ENCODE data around the gene GDPD4.

The GDPD4 gene

GRCh38 chr11:77175021-77175842 lies 126.3 kb downstream of the GDPD4 start:
- Mint-ChIP-seq H3K27ac (no peak overlapping the region), H3K27me3 (no peaks in the 10 kb centered on the region), H3K36me3 (ENCODE audit: low read depth) (no peaks in the 10 kb centered on the region), H3K4me3 (no peak overlapping the region), H3K4me1 (ENCODE audit: low read depth) (no peaks in the 10 kb centered on the region), H3K9me3 (no peaks in the 10 kb centered on the region)

GRCh38 chr11:77174559-77174958 lies 126.9 kb downstream of the GDPD4 start:
- H3K4me3 Mint-ChIP-seq, result no peak overlapping the region
- no peaks in the 10 kb centered on the region for H3K27me3 Mint-ChIP-seq
- H3K4me1 Mint-ChIP-seq (ENCODE audit: low read depth), result no peaks in the 10 kb centered on the region
- H3K27ac Mint-ChIP-seq, result no peak overlapping the region
- no peaks in the 10 kb centered on the region for H3K36me3 Mint-ChIP-seq (ENCODE audit: low read depth)
- H3K9me3 Mint-ChIP-seq, result no peaks in the 10 kb centered on the region

GRCh38 chr11:77173494-77173893 lies 128.0 kb downstream of the GDPD4 start:
- Mint-ChIP-seq H3K36me3 (ENCODE audit: low read depth) (no peaks in the 10 kb centered on the region), H3K9me3 (no peaks in the 10 kb centered on the region), H3K4me1 (ENCODE audit: low read depth) (no peaks in the 10 kb centered on the region), H3K27me3 (no peaks in the 10 kb centered on the region), H3K4me3 (no peak overlapping the region), H3K27ac (no peak overlapping the region)

- no peak overlapping the region for H3K27ac Mint-ChIP-seq
- no peaks in the 10 kb centered on the region for H3K4me1 Mint-ChIP-seq (ENCODE audit: low read depth)
- H3K4me3 Mint-ChIP-seq, result no peak overlapping the region
- no peaks in the 10 kb centered on the region for H3K36me3 Mint-ChIP-seq (ENCODE audit: low read depth)
- H3K9me3 Mint-ChIP-seq, result no peaks in the 10 kb centered on the region
- no peaks in the 10 kb centered on the region for H3K27me3 Mint-ChIP-seq
Observed at GRCh38 chr11:77172666-77172982, 128.9 kb downstream of the GDPD4 start.

GRCh38 chr11:77171885-77172665 lies 129.4 kb downstream of the GDPD4 start:
- Mint-ChIP-seq H3K4me1 (ENCODE audit: low read depth) (no peaks in the 10 kb centered on the region), H3K9me3 (no peaks in the 10 kb centered on the region), H3K27ac (no peak overlapping the region), H3K4me3 (no peak overlapping the region), H3K27me3 (no peaks in the 10 kb centered on the region), H3K36me3 (ENCODE audit: low read depth) (no peaks in the 10 kb centered on the region)

GRCh38 chr11:77171254-77171653 lies 130.2 kb downstream of the GDPD4 start:
- no peaks in the 10 kb centered on the region for H3K27me3 Mint-ChIP-seq
- H3K36me3 Mint-ChIP-seq (ENCODE audit: low read depth), result no peaks in the 10 kb centered on the region
- no peak overlapping the region for H3K4me3 Mint-ChIP-seq
- H3K9me3 Mint-ChIP-seq, result no peaks in the 10 kb centered on the region
- no peak overlapping the region for H3K27ac Mint-ChIP-seq
- H3K4me1 Mint-ChIP-seq (ENCODE audit: low read depth), result no peaks in the 10 kb centered on the region

- no peak overlapping the region for H3K27ac Mint-ChIP-seq
- no peaks in the 10 kb centered on the region for H3K4me1 Mint-ChIP-seq (ENCODE audit: low read depth)
- H3K9me3 Mint-ChIP-seq, result no peaks in the 10 kb centered on the region
- no peak overlapping the region for H3K4me3 Mint-ChIP-seq
- H3K27me3 Mint-ChIP-seq, result no peaks in the 10 kb centered on the region
- H3K36me3 Mint-ChIP-seq (ENCODE audit: low read depth), result no peaks in the 10 kb centered on the region
Observed at GRCh38 chr11:77170107-77170506, 131.4 kb downstream of the GDPD4 start.

GRCh38 chr11:77167791-77168190 lies 133.7 kb downstream of the GDPD4 start:
- Mint-ChIP-seq H3K4me1 (ENCODE audit: low read depth) (no peaks in the 10 kb centered on the region), H3K4me3 (no peak overlapping the region), H3K27me3 (no peaks in the 10 kb centered on the region), H3K36me3 (ENCODE audit: low read depth) (no peaks in the 10 kb centered on the region), H3K27ac (peak overlapping the region; percentile 9), H3K9me3 (no peaks in the 10 kb centered on the region)

GRCh38 chr11:77167111-77167626 lies 134.3 kb downstream of the GDPD4 start:
- Mint-ChIP-seq H3K4me1 (ENCODE audit: low read depth) (no peaks in the 10 kb centered on the region), H3K27me3 (no peaks in the 10 kb centered on the region), H3K9me3 (no peaks in the 10 kb centered on the region), H3K4me3 (no peak overlapping the region), H3K27ac (no peak overlapping the region), H3K36me3 (ENCODE audit: low read depth) (no peaks in the 10 kb centered on the region)
